ENCODE data around the gene ALG14.

Gene ALG14

DNA sequence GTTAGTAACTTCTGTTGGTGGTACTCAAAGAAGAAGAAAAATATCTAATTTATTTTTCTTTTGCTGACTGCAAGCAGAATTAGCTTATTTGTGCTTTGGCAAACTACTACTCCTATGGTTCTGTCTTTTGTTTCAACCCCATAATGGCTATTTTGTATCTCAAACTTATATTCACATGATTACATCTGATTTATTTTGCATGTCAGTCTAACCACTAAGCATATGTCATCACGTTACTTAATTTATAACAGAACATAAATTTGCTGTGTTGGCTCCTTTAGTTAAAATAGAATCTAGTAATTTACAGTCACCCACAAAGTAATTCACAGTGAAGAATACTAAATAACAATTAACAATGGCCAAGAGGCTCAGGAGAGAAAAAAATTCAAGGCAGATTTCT is 106.7 kb downstream of the ALG14 start:
- no peak overlapping the region for H3K4me3 ChIP-seq (ENCODE audit: low read depth, low read length)
- TF ChIP-seq, protein P1, sequence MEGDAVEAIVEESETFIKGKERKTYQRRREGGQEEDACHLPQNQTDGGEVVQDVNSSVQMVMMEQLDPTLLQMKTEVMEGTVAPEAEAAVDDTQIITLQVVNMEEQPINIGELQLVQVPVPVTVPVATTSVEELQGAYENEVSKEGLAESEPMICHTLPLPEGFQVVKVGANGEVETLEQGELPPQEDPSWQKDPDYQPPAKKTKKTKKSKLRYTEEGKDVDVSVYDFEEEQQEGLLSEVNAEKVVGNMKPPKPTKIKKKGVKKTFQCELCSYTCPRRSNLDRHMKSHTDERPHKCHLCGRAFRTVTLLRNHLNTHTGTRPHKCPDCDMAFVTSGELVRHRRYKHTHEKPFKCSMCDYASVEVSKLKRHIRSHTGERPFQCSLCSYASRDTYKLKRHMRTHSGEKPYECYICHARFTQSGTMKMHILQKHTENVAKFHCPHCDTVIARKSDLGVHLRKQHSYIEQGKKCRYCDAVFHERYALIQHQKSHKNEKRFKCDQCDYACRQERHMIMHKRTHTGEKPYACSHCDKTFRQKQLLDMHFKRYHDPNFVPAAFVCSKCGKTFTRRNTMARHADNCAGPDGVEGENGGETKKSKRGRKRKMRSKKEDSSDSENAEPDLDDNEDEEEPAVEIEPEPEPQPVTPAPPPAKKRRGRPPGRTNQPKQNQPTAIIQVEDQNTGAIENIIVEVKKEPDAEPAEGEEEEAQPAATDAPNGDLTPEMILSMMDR (IDR thresholded peaks at IDR 0.05; ENCODE audit: borderline replicate concordance, insufficient read depth, low read depth, low read length): no peak

- TF ChIP-seq, protein P1 (IDR thresholded peaks at IDR 0.05; ENCODE audit: borderline replicate concordance, insufficient read depth, low read depth, low read length): no peak
- H3K4me3 ChIP-seq (ENCODE audit: low read depth, low read length): no peak overlapping the region
Measured at GRCh38 chr1:94963864-94964263, 108.9 kb downstream of the ALG14 start.

- H3K4me3 ChIP-seq (ENCODE audit: low read depth, low read length): no peak overlapping the region
- TF ChIP-seq, protein P1 (IDR thresholded peaks at IDR 0.05; ENCODE audit: borderline replicate concordance, insufficient read depth, low read depth, low read length): no peak
Measured at GRCh38 chr1:94962409-94963265, 110.1 kb downstream of the ALG14 start.

DNA sequence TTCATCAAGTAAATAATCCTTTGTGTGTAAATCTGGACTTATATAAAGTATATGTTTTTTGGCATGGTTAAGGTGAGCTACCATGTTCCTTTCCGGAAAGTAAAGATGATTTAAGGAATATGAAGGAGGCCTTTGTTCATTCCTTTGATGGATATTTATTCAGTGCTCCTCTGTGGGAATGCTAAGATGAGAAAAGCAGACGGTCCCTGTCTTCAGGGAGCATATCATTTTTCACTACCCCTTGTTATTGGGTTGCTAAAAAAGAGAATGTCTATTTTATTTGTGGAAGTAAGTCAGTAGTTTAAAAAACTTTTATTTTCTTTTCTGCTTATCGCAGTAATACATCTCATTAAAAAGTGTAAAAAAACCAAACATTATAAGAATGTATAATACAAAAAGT is 110.8 kb downstream of the ALG14 start:
- TF ChIP-seq, protein P1 (IDR thresholded peaks at IDR 0.05; ENCODE audit: borderline replicate concordance, insufficient read depth, low read depth, low read length): no peak
- H3K4me3 ChIP-seq (ENCODE audit: low read depth, low read length): no peak overlapping the region

- H3K4me3 ChIP-seq (ENCODE audit: low read depth, low read length): no peak overlapping the region
- TF ChIP-seq, protein P1 (IDR thresholded peaks at IDR 0.05; ENCODE audit: borderline replicate concordance, insufficient read depth, low read depth, low read length): no peak
Measured at GRCh38 chr1:94961582-94961981, 111.2 kb downstream of the ALG14 start.

- TF ChIP-seq, protein P1 (IDR thresholded peaks at IDR 0.05; ENCODE audit: borderline replicate concordance, insufficient read depth, low read depth, low read length): no peak
Measured at GRCh38 chr1:94958081-94958480, 114.7 kb downstream of the ALG14 start.

More at GRCh38 chr1:94958081-94958480, 114.7 kb downstream of the ALG14 start:
- no peak overlapping the region for H3K4me3 ChIP-seq (ENCODE audit: low read depth, low read length)
